WERI-Rb-1 (cell line): Measurements from ENCODE around the gene CFHR1.
A peak's percentile ranks its signal among the peaks of the same experiment; 100 is the strongest.

Source experiments
- DNase-seq: peaks from one replicate; pipeline ENCODE4 v3.0.0-alpha.2; 2020
- H3K27ac ChIP-seq: fragments of 250-450 bp; sonication (Bioruptor Pico); 2 replicates; pipeline ENCODE4 v1.5.1; 2020; ENCODE audit warnings: mild to moderate bottlenecking, moderate library complexity
- H3K27me3 ChIP-seq: fragments of 250-450 bp; sonication (Bioruptor Pico); 2 replicates; pipeline ENCODE4 v1.5.1; 2021; ENCODE audit warnings: mild to moderate bottlenecking, low read depth, moderate library complexity; ENCODE audit not compliant: insufficient read depth, severe bottlenecking
- H3K36me3 ChIP-seq: fragments of 250-450 bp; sonication (Bioruptor Pico); 2 replicates; pipeline ENCODE4 v1.5.1; 2020; ENCODE audit warnings: mild to moderate bottlenecking, moderate library complexity
- H3K4me3 ChIP-seq: 2 replicates; pipeline ENCODE4 v1.5.1; 2011; ENCODE audit warnings: low read depth, mild to moderate bottlenecking, control low read depth, low read length
- H3K9me3 ChIP-seq: fragments of 250-450 bp; sonication (Bioruptor Pico); 2 replicates; pipeline ENCODE4 v1.5.1; 2021; ENCODE audit warnings: mild to moderate bottlenecking, moderate library complexity; ENCODE audit not compliant: severe bottlenecking
- CTCF ChIP-seq: IDR thresholded peaks from 2 replicates; pipeline ENCODE4 v1.5.1; 2011; ENCODE audit warnings: low read depth, mild to moderate bottlenecking, control low read depth, inconsistent platforms, low read length

The CFHR1 gene

DNA sequence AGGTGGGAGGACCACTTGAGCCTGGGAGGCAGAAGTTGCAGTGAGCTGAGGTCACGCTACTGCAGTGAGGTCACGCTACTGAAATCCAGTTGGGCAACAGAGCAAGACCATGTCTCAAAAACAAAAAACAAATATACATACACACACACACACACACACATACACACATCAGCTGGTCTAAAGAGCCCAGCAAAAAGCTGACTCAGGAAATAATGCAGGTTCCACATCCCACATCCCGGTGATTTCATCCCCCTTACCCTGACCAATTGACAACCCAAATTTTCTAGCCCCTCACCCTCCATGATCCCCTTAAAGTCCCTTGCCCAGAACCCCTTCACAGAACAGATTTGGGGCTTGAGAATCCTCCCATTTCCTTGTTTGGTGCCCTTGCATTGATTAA is 56.4 kb downstream of the CFHR1 start:
- no peak for TF ChIP-seq CTCF
- no peak overlapping the region for H3K4me3 ChIP-seq
- H3K9me3 ChIP-seq = no peaks in the 10 kb centered on the region
- DNase-seq = no peak
- H3K27me3 ChIP-seq = no peaks in the 10 kb centered on the region
- no peaks in the 10 kb centered on the region for H3K36me3 ChIP-seq
- H3K27ac ChIP-seq = no peak overlapping the region

GRCh38 chr1:196877964-196878363 is 58.4 kb downstream of the CFHR1 start:
- H3K4me3 ChIP-seq = peak overlapping the region; percentile 4
- H3K27ac ChIP-seq = no peak overlapping the region
- TF ChIP-seq CTCF = no peak
- H3K36me3 ChIP-seq = no peaks in the 10 kb centered on the region
- H3K9me3 ChIP-seq = peaks cover 3% of the 10 kb centered on the region
- peak; percentile 50 for DNase-seq
- H3K27me3 ChIP-seq = no peaks in the 10 kb centered on the region
